ENCODE data around the gene ALDH16A1.

The ALDH16A1 gene

DNA sequence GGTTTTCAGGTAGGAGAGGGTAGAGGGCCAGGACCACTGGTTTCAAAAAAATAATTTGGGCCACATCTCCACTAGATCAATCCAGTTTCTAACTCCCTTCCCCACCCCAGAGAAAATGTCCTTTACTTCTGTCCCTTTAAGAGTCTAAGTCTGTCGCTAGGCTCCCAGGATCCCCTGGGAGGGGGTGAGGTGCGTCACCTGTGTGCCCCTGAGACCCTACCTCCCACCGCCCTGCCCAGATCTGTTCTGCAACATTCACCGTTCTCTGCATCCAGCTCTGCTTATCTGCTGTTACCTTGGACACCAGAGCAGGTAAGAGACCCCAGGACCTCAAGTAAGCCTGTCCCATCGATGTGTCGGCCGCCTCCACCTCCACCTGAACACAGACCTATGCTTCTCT, 27.8 kb upstream of the ALDH16A1 start, which contains the start of gene GFY:
TSS of gene GFY (plus strand) at position 211 of the 400 bp plus-strand sequence. CDS start 1,043 bp downstream, outside the sequence.
- no peak for DNase-seq

DNA sequence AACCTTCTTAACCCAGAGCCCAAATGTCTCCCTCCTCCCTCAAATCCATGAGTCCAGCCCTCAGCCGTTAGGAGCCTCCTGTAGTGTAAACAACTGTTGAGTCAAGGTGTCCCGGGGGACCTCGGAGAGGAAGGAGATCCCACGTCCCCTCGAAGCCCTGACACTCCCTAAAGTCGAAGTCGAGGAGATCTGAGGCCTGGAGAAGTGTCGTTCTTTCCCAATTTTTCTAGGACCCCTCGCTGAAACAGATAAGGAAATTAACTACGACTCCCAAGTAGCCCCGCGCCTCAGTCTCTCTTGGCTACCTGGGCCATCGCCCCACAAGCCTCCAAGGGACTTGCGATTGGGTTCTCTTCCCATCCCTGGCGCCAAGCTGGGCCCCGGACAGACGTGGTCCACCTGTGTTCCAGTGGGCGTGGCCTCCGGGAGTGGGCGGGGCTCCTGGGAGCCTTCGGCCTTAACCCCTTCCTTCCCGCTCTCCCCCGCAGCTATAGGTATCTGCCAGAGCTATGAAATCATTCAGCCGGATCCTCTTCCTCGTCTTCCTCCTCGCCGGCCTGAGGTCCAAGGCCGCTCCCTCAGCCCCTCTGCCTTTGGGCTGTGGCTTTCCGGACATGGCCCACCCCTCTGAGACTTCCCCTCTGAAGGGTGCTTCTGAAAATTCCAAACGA, 27.0 kb upstream of the ALDH16A1 start:
- peak; percentile 72 for DNase-seq

DNA sequence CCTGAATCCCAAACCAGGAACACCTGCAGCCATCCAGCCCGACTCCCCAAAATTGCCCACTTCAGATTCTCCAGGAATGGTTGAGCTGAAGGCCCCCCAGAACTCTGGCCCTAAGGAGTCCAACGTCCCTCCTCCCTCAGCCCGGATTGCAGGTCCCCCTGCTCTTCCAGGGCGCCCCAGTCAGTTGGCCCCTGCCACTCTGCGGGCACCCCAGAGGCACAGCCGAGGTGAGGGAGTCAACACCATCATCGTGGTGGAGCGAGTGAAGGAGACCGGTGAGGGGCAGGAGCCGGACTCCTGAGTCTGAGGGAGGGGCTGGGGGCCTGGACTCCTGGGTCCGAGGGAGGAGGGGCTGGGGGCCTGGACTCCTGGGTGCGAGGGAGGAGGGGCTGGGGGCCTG, 25.7 kb upstream of the ALDH16A1 start:
- no peak for DNase-seq

DNA sequence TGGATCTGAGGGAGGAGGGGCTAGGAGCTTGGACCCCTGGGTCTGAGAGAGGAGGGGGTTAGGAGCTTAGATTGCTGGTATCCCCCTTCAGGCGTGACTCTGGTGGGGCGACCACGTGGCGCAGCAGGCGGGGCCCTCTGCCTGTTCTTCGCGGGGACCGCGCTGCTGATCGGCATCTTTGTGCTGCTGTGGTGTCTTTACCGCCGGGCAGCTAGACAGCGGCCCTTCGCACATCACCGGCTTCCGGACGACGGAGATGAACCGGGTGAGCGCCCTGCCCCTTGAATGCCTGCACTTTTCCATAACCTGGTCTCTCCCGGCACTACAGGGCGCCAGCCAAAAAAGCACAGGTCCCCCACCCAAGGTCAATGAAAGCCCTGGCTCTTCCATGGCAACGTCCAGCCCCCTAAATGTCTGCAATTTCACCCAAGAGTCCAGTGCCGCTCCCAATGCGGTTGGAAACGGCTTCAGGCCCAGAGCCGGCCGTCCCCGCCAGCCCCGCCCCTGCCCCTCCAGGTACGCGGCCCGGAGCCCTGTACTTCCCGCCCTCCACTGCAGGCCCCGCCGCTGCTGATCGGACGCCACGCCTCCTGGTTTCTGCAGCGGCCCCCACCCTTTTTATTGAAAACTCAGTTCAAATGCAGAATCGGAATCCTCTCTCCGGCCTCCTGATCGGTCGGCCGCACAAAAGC, 25.0 kb upstream of the ALDH16A1 start:
- DNase-seq = peak; percentile 68

DNA sequence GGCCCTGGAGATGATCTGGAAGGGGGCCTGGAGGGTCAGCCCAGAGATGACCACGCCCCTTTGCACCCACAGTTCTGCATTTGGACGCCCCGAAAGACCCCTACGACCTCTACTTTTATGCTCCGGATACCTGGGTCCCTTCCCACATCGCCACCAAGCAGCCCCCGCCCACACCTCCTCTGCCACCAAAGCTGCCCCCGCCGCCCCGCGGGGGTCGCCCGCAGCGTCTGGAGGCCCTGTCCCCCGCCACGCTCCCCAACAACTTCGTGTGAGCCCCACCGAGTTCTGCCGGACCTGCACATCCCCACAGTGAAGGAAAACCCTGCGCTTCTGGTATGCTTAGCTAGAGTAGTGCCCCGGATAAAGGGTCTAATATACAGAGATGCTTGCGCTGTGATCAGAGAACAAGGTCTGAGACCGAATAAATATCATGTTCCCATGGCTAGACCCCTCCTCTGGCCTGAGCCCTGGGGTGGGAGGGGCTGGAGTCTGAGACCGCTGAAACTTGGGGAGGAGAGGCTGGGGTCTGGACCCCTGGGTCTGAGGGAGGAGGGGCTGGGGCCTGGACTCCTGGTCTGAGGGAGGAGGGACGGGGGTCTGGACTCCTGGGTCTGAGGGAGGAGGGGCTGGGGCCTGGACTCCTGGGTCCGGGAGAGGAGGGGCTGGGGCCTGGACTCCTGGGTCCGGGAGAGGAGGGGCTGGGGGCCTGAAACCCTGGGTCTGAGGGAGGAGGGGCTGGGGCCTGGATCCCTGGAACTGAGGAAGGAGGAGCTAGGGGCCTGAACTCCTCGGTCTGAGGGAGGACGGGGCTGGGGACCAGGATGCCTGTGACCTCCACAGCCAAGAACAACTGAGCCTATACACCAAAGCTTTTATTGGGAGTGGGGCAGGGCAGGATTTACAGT, 24.2 kb upstream of the ALDH16A1 start:
- DNase-seq = no peak

DNA sequence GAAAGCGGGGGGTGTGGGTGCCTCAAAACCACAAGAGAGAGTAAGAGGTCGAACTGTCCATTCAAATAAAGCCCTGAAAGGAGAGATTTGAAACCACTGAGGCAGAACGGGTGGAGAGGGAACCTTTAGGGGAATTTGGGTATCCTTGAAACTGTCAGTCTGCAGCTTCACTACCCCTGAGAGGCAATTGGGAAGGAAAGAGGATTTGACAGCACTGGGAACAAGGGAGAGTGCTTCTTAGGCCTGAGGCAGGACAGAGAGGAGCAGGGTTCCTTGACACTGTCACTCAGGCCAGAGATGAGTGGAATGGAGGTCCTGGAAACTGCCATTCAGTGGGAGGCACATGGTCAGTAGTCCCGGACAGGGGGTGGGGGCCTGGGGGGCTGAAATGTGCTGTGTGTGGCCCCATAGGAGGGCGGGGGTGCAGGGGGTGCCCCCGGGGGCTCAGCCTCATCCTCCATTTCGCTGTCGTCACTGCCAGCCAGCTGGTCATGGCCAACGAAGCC, 22.8 kb upstream of the ALDH16A1 start:
- no peak for DNase-seq

DNA sequence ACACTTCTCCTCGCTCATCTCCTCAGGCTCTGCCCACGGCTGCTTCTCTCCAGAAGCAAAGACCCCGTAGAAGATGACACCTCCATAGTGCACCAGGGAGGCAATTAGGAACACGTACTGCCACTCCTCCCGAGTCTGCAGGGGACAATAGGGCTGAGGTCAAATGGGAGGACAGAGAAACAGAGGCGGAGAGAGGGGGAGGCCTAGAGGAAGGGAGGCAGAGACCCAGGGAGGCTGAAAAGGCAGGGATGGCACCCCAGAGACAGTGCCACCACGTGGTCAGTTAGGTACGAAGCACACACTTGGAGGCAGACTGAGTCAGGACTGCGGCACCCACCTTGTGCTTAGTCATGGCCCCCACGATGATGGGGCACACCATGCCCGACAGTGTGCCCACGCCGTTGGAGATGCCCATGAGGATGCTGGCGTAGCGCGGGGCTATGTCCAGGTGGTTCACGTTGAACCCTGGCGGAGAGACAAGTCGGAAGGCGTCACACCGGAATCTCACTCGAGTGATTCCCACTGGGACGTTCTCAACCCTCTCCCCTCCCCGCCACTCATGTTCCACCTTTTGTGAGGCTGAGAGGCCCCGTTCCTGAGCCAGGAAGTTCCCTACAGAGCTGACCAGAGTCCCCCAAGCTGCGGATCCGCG, 22.2 kb upstream of the ALDH16A1 start:
- no peak for DNase-seq

DNA sequence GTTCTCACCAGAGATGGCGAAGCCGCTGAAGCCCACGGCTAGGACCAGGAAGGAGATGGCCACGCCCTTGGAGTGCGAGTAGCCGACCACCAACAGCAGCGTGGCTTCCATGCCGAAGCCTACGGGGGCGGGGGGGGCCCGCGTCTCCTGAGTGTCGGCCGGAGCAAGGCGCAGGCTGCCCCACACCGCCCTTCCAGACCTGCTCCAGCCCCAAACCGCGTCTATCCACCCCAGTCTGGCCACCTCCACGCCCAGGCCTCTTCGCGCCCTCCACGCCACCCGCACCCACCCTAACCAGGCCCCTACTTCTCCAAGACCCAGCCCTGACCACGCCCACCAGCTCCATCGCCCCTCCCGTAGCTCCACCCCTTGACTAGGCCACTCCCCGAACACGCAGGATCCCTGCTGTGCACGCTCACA, 21.7 kb upstream of the ALDH16A1 start:
- DNase-seq = no peak

DNA sequence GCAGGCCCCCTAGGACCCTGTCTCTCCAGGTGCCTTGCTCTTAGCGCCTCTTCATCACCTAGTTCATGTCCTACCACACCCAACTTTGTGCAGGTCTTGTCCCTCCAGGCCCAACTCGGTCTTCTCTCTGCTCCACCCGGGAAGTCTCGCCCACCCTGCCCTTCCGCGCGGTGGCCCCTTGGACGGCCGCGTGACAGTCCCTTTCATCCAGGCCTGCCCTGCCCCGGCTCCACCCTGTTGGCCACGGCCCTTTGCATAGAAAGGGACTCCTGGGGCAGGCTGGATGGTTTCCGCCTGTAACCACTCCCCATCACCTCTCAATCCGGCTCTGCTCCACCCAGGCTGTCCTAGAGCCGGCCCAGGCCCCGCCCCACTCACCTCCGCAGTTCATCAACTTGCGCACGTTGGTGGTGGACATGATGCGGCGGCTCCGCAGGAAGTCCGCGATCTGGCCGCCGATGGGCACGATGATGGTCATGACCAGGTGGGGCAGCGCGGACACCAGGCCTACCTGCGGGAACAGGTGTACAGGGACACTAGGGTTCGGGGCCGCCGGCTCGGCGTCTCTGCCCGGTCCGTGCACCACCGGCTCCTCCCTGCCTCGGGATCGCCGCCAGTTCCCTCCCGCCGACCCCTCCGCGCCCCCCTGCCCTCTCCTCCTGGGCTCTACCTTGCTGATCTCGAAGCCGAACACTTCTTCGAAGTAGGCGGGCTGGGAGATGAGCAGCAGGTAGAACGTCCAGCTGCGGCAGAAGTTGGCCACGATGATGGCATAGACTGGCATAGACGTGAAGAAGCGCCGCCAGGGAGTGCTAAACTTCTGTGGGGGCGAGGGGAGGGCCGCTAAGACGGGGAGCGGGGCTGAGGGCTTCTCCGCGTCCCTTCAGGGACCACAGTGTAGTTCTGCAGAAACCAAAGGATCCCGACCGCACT, 20.6 kb upstream of the ALDH16A1 start:
- DNase-seq = peak; percentile 75

DNA sequence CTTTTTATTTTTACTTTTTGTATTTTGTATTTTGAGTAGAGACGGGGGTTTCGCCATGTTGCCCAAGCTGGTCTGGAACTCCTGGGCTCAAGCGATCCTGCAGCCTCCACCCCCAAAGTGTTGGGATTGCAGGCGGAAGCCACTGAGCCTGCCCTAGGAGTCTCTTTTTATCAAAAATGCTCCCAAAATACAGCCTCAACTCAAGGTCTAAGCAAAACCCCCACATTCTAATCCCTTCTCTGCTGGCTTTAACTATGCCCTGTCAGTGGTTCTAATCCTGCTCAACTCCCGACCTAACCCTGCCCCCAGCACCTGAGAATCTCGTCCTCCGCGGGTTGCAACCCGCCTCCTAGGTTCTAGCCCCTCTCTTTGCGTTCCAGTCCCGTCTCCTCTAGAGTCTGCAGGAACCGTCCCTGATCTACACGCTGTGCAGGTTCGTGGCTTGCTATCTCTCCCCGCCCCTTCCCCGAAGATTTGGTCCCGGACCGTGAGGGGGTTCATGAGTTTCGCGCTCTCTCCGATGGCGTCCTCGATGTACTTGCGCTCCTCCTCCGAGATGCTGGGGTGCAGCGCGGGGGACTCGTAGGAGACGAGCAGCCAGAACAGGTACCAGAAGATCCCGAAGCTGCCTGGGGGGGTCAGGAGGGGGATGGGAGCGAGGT, 19.7 kb upstream of the ALDH16A1 start:
- DNase-seq = no peak

DNA sequence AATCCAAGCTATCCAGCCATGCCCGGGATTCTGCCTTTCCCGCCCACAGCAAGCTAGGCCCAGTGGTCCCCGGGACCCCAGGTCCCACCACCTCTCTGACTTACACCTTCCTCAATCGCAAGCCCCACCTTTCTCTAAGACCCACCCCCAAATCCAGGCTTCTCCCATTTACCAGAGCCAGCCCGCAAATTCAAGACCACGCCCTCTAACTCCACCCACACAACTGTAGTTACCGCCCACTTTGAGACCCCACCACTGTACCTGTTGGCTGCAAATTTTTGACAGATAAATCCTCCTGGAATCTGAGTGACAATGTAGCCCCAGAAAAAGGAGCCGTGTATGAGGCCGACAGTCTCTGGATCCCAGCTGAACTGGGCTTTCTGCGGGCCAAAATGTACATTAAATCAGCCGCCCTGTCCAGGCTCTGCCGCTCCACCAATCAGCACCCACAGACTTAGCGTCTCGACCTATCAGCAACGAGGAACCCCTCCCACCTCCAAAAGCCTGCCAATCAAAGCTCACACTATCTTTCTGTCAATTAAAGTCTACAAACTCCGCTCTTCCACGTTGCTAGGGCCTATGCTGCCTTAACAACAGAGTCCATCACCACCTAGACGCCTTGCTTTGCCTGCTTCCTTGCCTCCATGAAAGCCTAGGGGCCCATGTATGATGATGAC, 18.0 kb upstream of the ALDH16A1 start:
- DNase-seq = no peak

DNA sequence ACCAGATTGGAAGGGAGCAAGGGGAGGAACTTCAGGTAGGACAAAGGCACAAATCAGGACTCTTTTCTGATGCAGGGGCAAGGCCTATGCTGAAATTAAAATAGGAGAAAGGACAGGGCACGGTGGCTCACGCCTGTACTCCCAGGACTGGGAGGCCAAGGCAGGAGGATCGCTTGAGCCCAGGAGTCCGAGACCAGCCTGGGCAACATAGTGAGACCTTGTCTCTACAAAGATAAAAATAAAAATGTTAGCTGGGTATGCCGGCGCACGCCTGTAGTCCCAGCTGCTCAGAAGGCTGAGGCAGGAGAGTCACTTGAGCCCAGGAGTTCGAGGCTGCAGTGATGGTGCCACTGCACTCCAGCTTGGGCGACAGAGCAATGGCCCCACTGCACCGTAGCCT, 17.4 kb upstream of the ALDH16A1 start:
- DNase-seq = no peak

DNA sequence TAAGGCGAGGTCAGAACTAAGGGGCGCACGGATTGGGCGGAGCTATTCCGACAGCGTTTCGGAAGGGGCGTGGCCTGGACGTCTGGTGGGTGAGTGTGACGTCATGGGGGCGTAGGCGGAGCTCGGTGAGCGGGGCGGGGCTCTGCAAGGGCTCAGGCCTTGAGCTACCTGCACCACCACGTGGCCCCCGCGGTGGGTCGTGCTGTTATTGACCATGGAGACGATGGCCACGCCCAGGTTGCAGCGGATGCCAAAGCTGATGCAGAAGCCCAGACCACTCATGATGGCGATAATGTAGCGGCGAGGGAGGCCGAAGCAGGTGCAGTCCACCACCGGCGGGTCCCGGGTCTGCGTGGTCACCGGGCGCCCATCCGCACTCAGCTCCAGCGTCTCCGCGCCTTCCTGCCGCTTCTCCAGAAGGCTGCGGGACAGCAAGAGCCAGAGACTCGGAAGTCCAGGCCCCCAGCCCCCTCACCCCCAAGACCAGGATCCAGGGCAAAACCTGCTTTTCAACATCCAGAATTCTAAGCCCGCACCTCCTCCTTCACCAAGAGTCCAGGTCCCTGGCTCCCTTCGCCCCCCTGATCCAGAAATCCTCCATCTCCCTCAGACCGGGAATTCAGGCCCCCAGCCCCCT, 16.5 kb upstream of the ALDH16A1 start:
- DNase-seq = peak; percentile 69

DNA sequence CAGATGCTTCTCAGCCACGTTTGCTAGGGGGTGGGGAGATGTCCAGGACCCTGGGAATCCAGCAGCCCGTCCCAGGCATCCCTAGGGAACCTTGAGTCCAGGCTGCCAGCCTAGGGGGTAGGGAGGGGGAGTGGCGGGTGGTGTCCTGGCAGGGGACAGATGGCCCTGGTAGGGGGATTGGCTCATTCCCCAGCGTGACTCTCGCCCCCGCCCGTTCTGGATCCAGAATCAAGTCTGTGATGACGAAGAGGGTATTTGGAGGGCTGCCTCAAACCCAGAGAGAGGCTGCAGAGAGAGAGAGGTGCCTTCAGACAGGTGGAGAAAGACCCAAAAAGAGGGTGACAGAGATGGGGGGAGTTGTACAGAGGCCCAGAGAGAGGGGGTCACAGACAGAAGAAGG, 15.8 kb upstream of the ALDH16A1 start:
- no peak for DNase-seq

DNA sequence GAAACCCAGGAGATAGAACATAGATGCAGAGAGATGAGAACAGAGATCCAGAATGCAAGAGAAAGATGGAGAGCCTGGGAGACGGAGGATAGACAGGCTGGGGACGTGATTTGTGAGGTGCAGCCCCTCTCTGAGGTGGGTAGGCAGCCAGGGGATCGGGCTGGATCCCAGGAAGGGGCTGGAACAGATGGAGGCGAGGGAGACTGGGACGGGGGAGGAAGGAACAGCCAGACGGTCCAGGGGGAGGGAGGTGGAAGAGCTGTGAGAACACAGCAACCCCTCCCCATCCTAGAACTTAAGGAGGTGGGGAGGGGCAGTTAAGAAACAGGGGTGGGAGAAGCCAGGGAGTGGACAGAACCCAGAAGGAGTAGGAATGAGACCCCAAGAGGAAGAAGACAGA, 14.8 kb upstream of the ALDH16A1 start:
- DNase-seq = no peak

DNA sequence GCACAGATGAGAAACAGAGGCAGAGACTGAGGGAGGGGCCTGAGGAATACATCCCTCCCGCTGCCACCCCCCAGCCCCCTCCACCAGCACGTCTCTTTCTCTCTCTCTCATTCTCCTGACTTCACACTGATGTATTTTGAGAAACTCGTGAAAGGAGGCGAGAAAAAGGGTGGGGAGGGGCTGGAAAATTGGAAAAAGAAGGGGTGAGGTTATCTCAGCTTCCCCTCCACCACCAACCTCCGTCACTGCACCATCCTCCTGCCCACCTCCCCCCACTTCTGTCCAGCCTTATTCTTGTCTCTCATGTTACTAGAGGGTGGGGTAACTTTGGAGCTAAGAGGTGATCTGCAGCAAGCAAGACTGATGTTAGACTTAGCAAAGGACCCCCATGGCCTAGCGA, 13.2 kb upstream of the ALDH16A1 start:
- no peak for DNase-seq

DNA sequence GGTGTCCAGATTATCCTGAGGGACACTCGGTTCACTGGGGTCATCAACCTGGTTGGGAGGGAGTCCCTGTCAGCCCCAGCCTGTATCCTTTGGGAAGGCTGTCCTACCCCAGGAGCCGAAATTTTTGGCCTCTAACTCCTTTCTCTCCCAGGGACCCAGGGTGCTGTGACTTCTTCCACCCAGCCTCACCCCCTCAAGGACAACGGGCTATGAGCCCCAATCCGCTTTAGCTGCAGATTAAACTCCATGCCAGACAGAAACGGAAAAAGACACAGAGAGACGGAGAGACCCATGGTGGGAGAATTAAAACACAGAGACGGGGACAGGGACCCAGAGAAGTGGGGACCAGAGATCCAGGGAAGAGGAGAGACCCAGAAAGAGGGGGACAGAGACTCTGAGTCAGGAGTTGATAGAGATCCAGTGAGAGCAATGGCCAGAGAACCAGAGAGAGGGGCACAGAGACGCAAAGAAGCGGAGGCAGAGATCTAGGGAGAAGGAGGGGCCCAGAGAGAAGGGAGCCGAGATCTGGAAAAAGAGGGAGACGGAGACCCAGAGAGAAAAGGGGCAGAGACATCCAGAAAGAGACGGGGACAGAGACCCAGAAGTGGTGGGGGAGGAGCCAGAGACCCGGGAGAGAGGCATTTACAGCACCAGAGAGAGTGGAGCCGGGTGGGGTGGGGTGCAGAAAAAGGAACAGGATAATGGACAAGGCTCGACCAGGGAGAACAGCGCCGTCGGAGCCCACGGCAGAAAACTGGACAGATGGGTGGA, 12.4 kb upstream of the ALDH16A1 start:
- no peak for DNase-seq

DNA sequence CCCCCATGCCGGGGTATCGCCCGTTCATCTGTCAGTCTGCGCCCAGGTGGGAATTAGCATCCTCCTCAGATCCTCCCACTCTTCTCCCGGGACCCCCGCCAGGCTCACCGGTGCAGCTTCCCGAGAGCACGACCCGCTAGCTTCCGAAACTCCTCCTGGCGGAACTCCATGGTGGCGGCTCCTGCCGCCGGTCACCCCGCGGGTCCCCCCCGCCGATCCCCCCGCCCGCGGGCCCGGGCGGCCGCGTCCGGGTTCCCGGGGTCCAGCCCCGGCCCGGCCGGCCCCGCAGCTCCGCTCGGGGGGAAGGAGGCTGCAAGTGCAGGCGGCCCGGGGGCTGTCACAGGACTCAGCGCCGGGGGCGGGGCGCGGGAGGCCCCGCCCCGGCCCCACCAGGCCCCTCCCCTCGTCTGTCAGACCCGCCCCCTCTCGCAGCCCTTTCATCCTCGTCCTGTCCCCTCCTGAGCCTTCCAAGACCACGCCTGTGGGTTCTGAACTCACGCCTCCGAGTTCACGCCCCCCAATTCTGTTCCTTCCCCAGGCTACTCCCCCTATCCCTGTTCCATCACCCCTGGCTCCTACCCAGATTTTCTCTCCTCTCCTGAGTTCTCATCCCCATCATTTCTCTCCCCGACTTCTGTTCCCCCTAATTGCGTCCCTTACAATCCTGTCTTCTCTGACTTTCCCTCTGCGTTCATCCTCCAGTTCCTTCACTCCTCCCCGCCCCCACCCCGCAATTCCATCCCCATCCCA, 11.6 kb upstream of the ALDH16A1 start, which contains the start of gene SLC17A7:
TSS of gene SLC17A7 (minus strand) at position 318 of the 750 bp plus-strand sequence. CDS start at position 170, 148 bp downstream.
- peak; percentile 72 for DNase-seq

Measured in islet precursor cell (in vitro differentiated cells).